IMR-90 (cell line): Measurements from ENCODE around the gene CHRM5. TPM values are rescaled to one million over a fixed set of nuclear protein-coding genes. Genes with fewer than 3 reads are reported as not detected.

ENCODE experiments used
- ATAC-seq: fragments of 200-7000 bp; cut with Tn5 transposase; 2 replicates; pipeline ENCODE4 v1.9.1; 2020; ENCODE audit warnings: low read depth, mild to moderate bottlenecking, moderate library complexity
- BruUV-seq: library from RNA; stranded (reverse); fragments of 400-500 nt; replicated peaks from 2 replicates; lab custom pipeline; 2021; lab: Mats Ljungman, UMichigan
- CTCF ChIA-PET: fragments of 300-600 bp; formaldehyde crosslinking; extraction: SDS; loops from one replicate; lab custom pipeline; 2021; ENCODE audit warnings: antibody characterized with exemption; lab: Yijun Ruan, JAX
- POLR2A ChIA-PET: fragments of 300-600 bp; sonication (Branson Sonifier 250); formaldehyde crosslinking; loops from one replicate; lab custom pipeline; 2022; ENCODE audit warnings: antibody characterized with exemption; ENCODE audit not compliant: unreplicated experiment; lab: Charles Lee
- DNase-seq: peaks from one replicate; pipeline ENCODE4 v3.0.0; 2013
- H2AFZ ChIP-seq: replicated peaks from 2 replicates; pipeline ENCODE3; 2013; ENCODE audit warnings: low read length, mild to moderate bottlenecking; ENCODE audit not compliant: poor library complexity
- H2AK5ac ChIP-seq: 2 replicates; pipeline ENCODE4 v1.6.1; 2013; ENCODE audit warnings: low read depth, low read length, inconsistent platforms
- H2AK9ac ChIP-seq: replicated peaks from 2 replicates; pipeline ENCODE3; 2013; ENCODE audit warnings: mild to moderate bottlenecking, low read depth, low read length, moderate library complexity; ENCODE audit not compliant: poor library complexity
- H2BK120ac ChIP-seq: 2 replicates; pipeline ENCODE4 v1.6.1; 2013; ENCODE audit warnings: low read depth, low read length, inconsistent platforms
- H2BK15ac ChIP-seq: 3 replicates; pipeline ENCODE4 v1.6.1; 2013; ENCODE audit warnings: low read depth, low read length, inconsistent platforms
- H2BK20ac ChIP-seq: 2 replicates; pipeline ENCODE4 v1.6.1; 2013; ENCODE audit warnings: low read depth, mild to moderate bottlenecking, inconsistent platforms, low read length, moderate library complexity
- H2BK5ac ChIP-seq: 2 replicates; pipeline ENCODE4 v1.6.1; 2013; ENCODE audit warnings: mild to moderate bottlenecking, low read depth, low read length, inconsistent platforms; ENCODE audit not compliant: poor library complexity, severe bottlenecking
- H3K14ac ChIP-seq: replicated peaks from 2 replicates; pipeline ENCODE4 v1.6.1; 2013; ENCODE audit warnings: low read depth, low read length, inconsistent platforms
- H3K18ac ChIP-seq: 2 replicates; pipeline ENCODE4 v1.6.1; 2013; ENCODE audit warnings: low read depth, low read length, control low read depth
- H3K23ac ChIP-seq: 2 replicates; pipeline ENCODE4 v1.6.1; 2013; ENCODE audit warnings: low read depth, low read length, inconsistent platforms
- H3K27ac ChIP-seq: 2 replicates; pipeline ENCODE4 v1.5.1; 2013; ENCODE audit warnings: mild to moderate bottlenecking, control low read depth, low read length; ENCODE audit not compliant: insufficient read depth
- H3K27me3 ChIP-seq: 2 replicates; pipeline ENCODE4 v1.6.1; 2013; ENCODE audit warnings: low read length; ENCODE audit not compliant: control insufficient read depth, insufficient read depth
- H3K36me3 ChIP-seq: 2 replicates; pipeline ENCODE4 v1.6.1; 2013; ENCODE audit warnings: low read length, mixed read lengths; ENCODE audit not compliant: control insufficient read depth, insufficient read depth
- H3K4ac ChIP-seq: 2 replicates; pipeline ENCODE4 v1.6.1; 2013; ENCODE audit warnings: low read depth, low read length, inconsistent platforms
- H3K4me1 ChIP-seq: 2 replicates; pipeline ENCODE4 v1.6.1; 2013; ENCODE audit warnings: low read length, mixed read lengths; ENCODE audit not compliant: control insufficient read depth, insufficient read depth
- H3K4me2 ChIP-seq: 2 replicates; pipeline ENCODE4 v1.6.1; 2013; ENCODE audit warnings: low read depth, mild to moderate bottlenecking, control low read depth, low read length, moderate library complexity
- H3K4me3 ChIP-seq: 2 replicates; pipeline ENCODE4 v1.5.1; 2013; ENCODE audit warnings: low read depth, mild to moderate bottlenecking, control low read depth, low read length, moderate library complexity; ENCODE audit not compliant: insufficient read depth
- H3K56ac ChIP-seq: 2 replicates; pipeline ENCODE4 v1.6.1; 2013; ENCODE audit warnings: low read length, inconsistent platforms; ENCODE audit not compliant: insufficient read depth; ENCODE audit errors: extremely low read depth
- H3K79me1 ChIP-seq, 2 experiments: 2 replicates each; pipeline ENCODE4 v1.6.1; 2013; ENCODE audit warnings: low read length in 2 of 2, inconsistent platforms in 1 of 2, low read depth in 1 of 2
- H3K9ac ChIP-seq: 2 replicates; pipeline ENCODE4 v1.6.1; 2013; ENCODE audit warnings: low read depth, low read length, control low read depth
- H3K9me1 ChIP-seq: 2 replicates; pipeline ENCODE4 v1.6.1; 2013; ENCODE audit warnings: low read length, inconsistent platforms; ENCODE audit not compliant: insufficient read depth
- H3K9me3 ChIP-seq: 2 replicates; pipeline ENCODE4 v1.6.1; 2013; ENCODE audit warnings: low read length; ENCODE audit not compliant: control insufficient read depth, insufficient read depth
- H4K20me1 ChIP-seq: 2 replicates; pipeline ENCODE4 v1.6.1; 2013; ENCODE audit warnings: low read length, inconsistent platforms; ENCODE audit not compliant: insufficient read depth
- H4K5ac ChIP-seq: 2 replicates; pipeline ENCODE4 v1.6.1; 2013; ENCODE audit warnings: mild to moderate bottlenecking, low read depth, low read length, control low read depth
- H4K8ac ChIP-seq, 2 experiments: 2 replicates each; pipeline ENCODE4 v1.6.1; 2013; ENCODE audit warnings: low read depth in 2 of 2, low read length in 2 of 2, control low read depth in 1 of 2, inconsistent platforms in 1 of 2
- H4K91ac ChIP-seq: 2 replicates; pipeline ENCODE4 v1.6.1; 2013; ENCODE audit warnings: low read depth, low read length, inconsistent platforms; ENCODE audit not compliant: insufficient read depth
- BHLHE40 ChIP-seq: fragments of 150-350 bp; IDR thresholded peaks from 2 replicates; pipeline ENCODE4 v1.6.1; 2016; ENCODE audit warnings: mild to moderate bottlenecking, low read depth, low read length
- CEBPB ChIP-seq: IDR thresholded peaks from 2 replicates; pipeline ENCODE4 v1.6.1; 2012; ENCODE audit warnings: low read depth, low read length, improper control_type of control experiment
- CTCF ChIP-seq: conservative IDR thresholded peaks from 2 replicates; pipeline ENCODE4 v1.5.1; 2012; ENCODE audit warnings: mild to moderate bottlenecking, low read depth, low read length, improper control_type of control experiment
- MXI1 ChIP-seq: IDR thresholded peaks from 2 replicates; pipeline ENCODE4 v1.6.1; 2012; ENCODE audit warnings: low read depth, mild to moderate bottlenecking, low read length, moderate library complexity, borderline replicate concordance
- SMC3 ChIP-seq: fragments of 150-350 bp; IDR thresholded peaks from 2 replicates; pipeline ENCODE4 v1.6.1; 2016; ENCODE audit warnings: low read depth, mild to moderate bottlenecking, antibody characterized with exemption, low read length, moderate library complexity
- WGBS, 2 experiments: methylation state at CpG; one replicate each; pipeline versions ENCODE4 v1.1.5 to v1.1.7; 2013; ENCODE audit warnings: missing lambda C conversion rate in 2 of 2; ENCODE audit not compliant: insufficient read length in 1 of 2; ENCODE audit errors: extremely low coverage in 2 of 2; 5-methylcytosine and 5-hydroxymethylcytosine counted together
- dilution Hi-C: fragments of 300-500 bp; cut with HindIII; formaldehyde crosslinking; loops from one replicate; pipeline ENCODE4 v1.14.3; 2018; ENCODE audit warnings: low sequenced_read_pairs; ENCODE audit not compliant: unreplicated experiment
- in situ Hi-C: fragments of 300-500 bp; cut with MboI; formaldehyde crosslinking; loops from 3 replicates; pipeline ENCODE4 v1.14.3; 2019; ENCODE audit warnings: low sequenced_read_pairs, inconsistent platforms, mixed read lengths
- intact Hi-C: fragments of 100-400 bp; cut with micrococcal nuclease; formaldehyde crosslinking; loops from 2 replicates; pipeline ENCODE4 v1.10.0; 2022
- polyA plus RNA-seq, 3 experiments: library from polyadenylated mRNA; depleted of rRNA; stranded (reverse); fragments of >200 nt; gene quantifications; 2 replicates each; pipeline ENCODE4 v1.2.3, GENCODE V29; 2012; ENCODE audit warnings: low replicate concordance in 1 of 3
- total RNA-seq: library from RNA; depleted of rRNA; stranded (reverse); fragments of >200 nt; gene quantifications from 2 replicates; pipeline ENCODE4 v1.2.3, GENCODE V29; 2012

The CHRM5 gene
- total and polyA plus RNA-seq, 2 of the 4 experiments (the other 2 are of a cell fraction) = under 0.01 to 0.03 TPM

- H3K9me1 ChIP-seq = no peaks in the 10 kb centered on the region
- H3K56ac ChIP-seq = no peak overlapping the region
- H2BK20ac ChIP-seq = no peak overlapping the region
- H3K9ac ChIP-seq = no peak overlapping the region
- WGBS, 2 experiments = 100% methylated on average over 1 of the region's 6 CpGs; no CpG with 5 or more reads in 1 of the 2 experiments
- no peak overlapping the region for H3K4me2 ChIP-seq
- H2AK5ac ChIP-seq = no peak overlapping the region
- no peaks in the 10 kb centered on the region for H3K9me3 ChIP-seq
- ChIA-PET CTCF (no interaction called here), POLR2A (no interaction called here)
- no peak overlapping the region for H3K4ac ChIP-seq
- no peak overlapping the region for H4K5ac ChIP-seq
- no peak overlapping the region for H3K27ac ChIP-seq
- intact Hi-C loops = no loop called here
- BruUV-seq = no TSS peak
- no peak overlapping the region for H4K8ac ChIP-seq
- H3K27me3 ChIP-seq = no peaks in the 10 kb centered on the region
- H2AK9ac ChIP-seq = no peak overlapping the region
- no peak for ATAC-seq
- no peaks in the 10 kb centered on the region for H4K20me1 ChIP-seq
- dilution Hi-C loops = no loop called here
- no peak overlapping the region for H2AFZ ChIP-seq
- no peak overlapping the region for H3K23ac ChIP-seq
- in situ Hi-C loops = no loop called here
- H3K18ac ChIP-seq = no peak overlapping the region
- TF ChIP-seq SMC3 = no peak
- no peak for TF ChIP-seq MXI1
- no peak for TF ChIP-seq BHLHE40
- no peak for TF ChIP-seq CEBPB
- no peak for TF ChIP-seq CTCF
- no peak overlapping the region for H2BK15ac ChIP-seq
- no peak overlapping the region for H3K4me3 ChIP-seq
- no peaks in the 10 kb centered on the region for H3K36me3 ChIP-seq
- DNase-seq = no peak
- H3K79me1 ChIP-seq = no peaks in the 10 kb centered on the region
- no peak overlapping the region for H4K91ac ChIP-seq
- H3K14ac ChIP-seq = no peak overlapping the region
- H2BK120ac ChIP-seq = no peak overlapping the region
- no peak overlapping the region for H2BK5ac ChIP-seq
- no peaks in the 10 kb centered on the region for H3K4me1 ChIP-seq
Measured at GRCh38 chr15:34070003-34070402, 101.7 kb downstream of the CHRM5 start.
